ENCODE measurements around the gene FOXC2.

DNA sequence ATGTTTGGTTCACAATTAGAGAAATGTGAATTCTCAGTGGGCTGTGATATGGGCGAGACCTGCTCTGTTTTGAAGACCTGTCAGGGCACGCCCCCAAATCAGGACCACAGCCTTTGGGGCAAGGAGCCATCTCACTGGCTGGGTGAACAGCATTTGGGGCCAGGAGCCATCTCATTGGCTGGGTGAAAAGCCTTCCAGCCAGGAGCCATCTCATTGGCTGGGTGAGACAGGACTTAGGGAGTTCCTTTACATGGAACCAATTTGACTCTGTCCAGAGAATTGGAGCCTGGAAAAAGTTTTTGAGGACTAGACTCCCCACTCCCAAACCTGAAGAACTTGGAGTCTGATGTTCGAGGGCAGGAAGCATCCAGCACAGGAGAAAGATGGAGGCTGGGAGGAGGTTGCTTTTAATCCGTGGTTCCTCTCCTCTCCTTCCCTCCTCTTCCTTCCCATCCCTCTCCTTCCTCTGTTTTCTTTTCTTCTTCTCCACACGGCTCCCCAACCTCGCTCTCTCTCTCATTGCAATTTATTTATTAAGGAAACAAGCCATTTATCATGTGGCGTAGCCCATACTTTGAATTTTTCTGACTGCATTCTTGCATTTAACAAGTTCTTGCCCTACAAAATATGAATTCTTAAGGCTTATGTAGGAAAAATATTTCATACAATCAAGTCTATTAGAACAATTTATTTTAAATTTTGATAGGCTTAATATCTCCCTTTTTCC is 31.4 kb downstream of the FOXC2 start:
- TF ChIP-seq, protein P1, sequence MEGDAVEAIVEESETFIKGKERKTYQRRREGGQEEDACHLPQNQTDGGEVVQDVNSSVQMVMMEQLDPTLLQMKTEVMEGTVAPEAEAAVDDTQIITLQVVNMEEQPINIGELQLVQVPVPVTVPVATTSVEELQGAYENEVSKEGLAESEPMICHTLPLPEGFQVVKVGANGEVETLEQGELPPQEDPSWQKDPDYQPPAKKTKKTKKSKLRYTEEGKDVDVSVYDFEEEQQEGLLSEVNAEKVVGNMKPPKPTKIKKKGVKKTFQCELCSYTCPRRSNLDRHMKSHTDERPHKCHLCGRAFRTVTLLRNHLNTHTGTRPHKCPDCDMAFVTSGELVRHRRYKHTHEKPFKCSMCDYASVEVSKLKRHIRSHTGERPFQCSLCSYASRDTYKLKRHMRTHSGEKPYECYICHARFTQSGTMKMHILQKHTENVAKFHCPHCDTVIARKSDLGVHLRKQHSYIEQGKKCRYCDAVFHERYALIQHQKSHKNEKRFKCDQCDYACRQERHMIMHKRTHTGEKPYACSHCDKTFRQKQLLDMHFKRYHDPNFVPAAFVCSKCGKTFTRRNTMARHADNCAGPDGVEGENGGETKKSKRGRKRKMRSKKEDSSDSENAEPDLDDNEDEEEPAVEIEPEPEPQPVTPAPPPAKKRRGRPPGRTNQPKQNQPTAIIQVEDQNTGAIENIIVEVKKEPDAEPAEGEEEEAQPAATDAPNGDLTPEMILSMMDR (IDR thresholded peaks at IDR 0.05): no peak
- no peak for TF ChIP-seq EZH2 (IDR thresholded peaks at IDR 0.05; ENCODE audit: borderline replicate concordance, insufficient read depth, low read depth, low read length, poor library complexity, severe bottlenecking)
